Smooth muscle cell of the brain vasculature (primary cell): ENCODE measurements around the gene EPB41L1.

ENCODE experiments used
- DNase-seq: peaks from one replicate; pipeline ENCODE4 v3.0.0-alpha.2; 2012; ENCODE audit warnings: low read depth, low spot score

EPB41L1 gene

GRCh38 chr20:36225666-36226065 lies 71.1 kb downstream of the EPB41L1 start:
- DNase-seq: no peak

- no peak for DNase-seq
Observed at GRCh38 chr20:36228770-36229169, 74.2 kb downstream of the EPB41L1 start.

GRCh38 chr20:36230019-36230418 lies 75.5 kb downstream of the EPB41L1 start:
- no peak for DNase-seq

GRCh38 chr20:36231331-36231730 lies 76.8 kb downstream of the EPB41L1 start:
- DNase-seq: no peak

- no peak for DNase-seq
Observed at GRCh38 chr20:36234771-36235320, 80.3 kb downstream of the EPB41L1 start.

- peak; percentile 28 for DNase-seq
Observed at GRCh38 chr20:36235892-36236785, 81.6 kb downstream of the EPB41L1 start, which contains the start of gene AAR2. Gene AAR2, plus strand, starts transcription at chr20:36236478. Its CDS starts 3,391 bp downstream, at chr20:36239869.

- DNase-seq: no peak
Observed at GRCh38 chr20:36236786-36237121, 82.2 kb downstream of the EPB41L1 start.

GRCh38 chr20:36237477-36237876 lies 82.9 kb downstream of the EPB41L1 start:
- no peak for DNase-seq

GRCh38 chr20:36238153-36238552 lies 83.6 kb downstream of the EPB41L1 start:
- no peak for DNase-seq

GRCh38 chr20:36238760-36239159 lies 84.2 kb downstream of the EPB41L1 start:
- DNase-seq: no peak

- no peak for DNase-seq
Observed at GRCh38 chr20:36240076-36240475, 85.5 kb downstream of the EPB41L1 start.

GRCh38 chr20:36241678-36242077 lies 87.1 kb downstream of the EPB41L1 start:
- DNase-seq: no peak

GRCh38 chr20:36243726-36244125 lies 89.2 kb downstream of the EPB41L1 start:
- DNase-seq: no peak

GRCh38 chr20:36246401-36246800 lies 91.9 kb downstream of the EPB41L1 start:
- DNase-seq: no peak

- no peak for DNase-seq
Observed at GRCh38 chr20:36248836-36249235, 94.3 kb downstream of the EPB41L1 start.

- DNase-seq: no peak
Observed at GRCh38 chr20:36249450-36249849, 94.9 kb downstream of the EPB41L1 start.

- no peak for DNase-seq
Observed at GRCh38 chr20:36251426-36251825, 96.9 kb downstream of the EPB41L1 start.

- DNase-seq: no peak
Observed at GRCh38 chr20:36252511-36252910, 98.0 kb downstream of the EPB41L1 start.

GRCh38 chr20:36253036-36253435 lies 98.5 kb downstream of the EPB41L1 start:
- DNase-seq: no peak

GRCh38 chr20:36254076-36254475 lies 99.5 kb downstream of the EPB41L1 start:
- DNase-seq: no peak

- no peak for DNase-seq
Observed at GRCh38 chr20:36255445-36255844, 100.9 kb downstream of the EPB41L1 start.

- no peak for DNase-seq
Observed at GRCh38 chr20:36259177-36260061, 104.9 kb downstream of the EPB41L1 start.
